Nephron (organoid): ENCODE results near the gene DTL.
A peak's percentile ranks its signal among the peaks of the same experiment; 100 is the strongest.

ENCODE experiments used
- H3K27ac Mint-ChIP-seq, 3 experiments: 2 replicates each; pipeline ENCODE4 v1.8.0; 2020; ENCODE audit warnings: mixed read lengths in 3 of 3, mild to moderate bottlenecking in 2 of 3, moderate library complexity in 1 of 3
- H3K27me3 Mint-ChIP-seq: 2 replicates; pipeline ENCODE4 v1.8.0; 2021; ENCODE audit warnings: low read depth, mild to moderate bottlenecking, moderate library complexity, mixed read lengths
- H3K36me3 Mint-ChIP-seq: 2 replicates; pipeline ENCODE4 v1.8.0; 2020; ENCODE audit warnings: low read depth, mixed read lengths
- H3K4me1 Mint-ChIP-seq: 2 replicates; pipeline ENCODE4 v1.8.0; 2020; ENCODE audit warnings: mixed read lengths
- H3K4me3 Mint-ChIP-seq, 3 experiments: 2 replicates each; pipeline ENCODE4 v1.8.0; 2020; ENCODE audit warnings: mild to moderate bottlenecking in 3 of 3, mixed read lengths in 3 of 3, moderate library complexity in 2 of 3
- H3K9me3 Mint-ChIP-seq: 2 replicates; pipeline ENCODE4 v1.8.0; 2020; ENCODE audit warnings: mixed read lengths
- CTCF ChIP-seq, 3 experiments: fragments of 200-600 bp; sonication (generic); IDR thresholded peaks; one replicate each; pipeline ENCODE4 v1.5.0; 2021; ENCODE audit warnings: antibody characterized with exemption in 3 of 3; ENCODE audit not compliant: unreplicated experiment in 3 of 3

Gene DTL

GRCh38 chr1:212119863-212120262 is 84.3 kb downstream of the DTL start:
- no peaks in the 10 kb centered on the region for H3K4me1 Mint-ChIP-seq
- no peak for TF ChIP-seq CTCF (IDR thresholded peaks at IDR 0.05; ENCODE audit: unreplicated experiment in 3 of 3)
- no peak overlapping the region for H3K4me3 Mint-ChIP-seq
- H3K9me3 Mint-ChIP-seq = no peaks in the 10 kb centered on the region
- H3K27ac Mint-ChIP-seq = no peak overlapping the region
- no peaks in the 10 kb centered on the region for H3K36me3 Mint-ChIP-seq
- no peaks in the 10 kb centered on the region for H3K27me3 Mint-ChIP-seq

DNA sequence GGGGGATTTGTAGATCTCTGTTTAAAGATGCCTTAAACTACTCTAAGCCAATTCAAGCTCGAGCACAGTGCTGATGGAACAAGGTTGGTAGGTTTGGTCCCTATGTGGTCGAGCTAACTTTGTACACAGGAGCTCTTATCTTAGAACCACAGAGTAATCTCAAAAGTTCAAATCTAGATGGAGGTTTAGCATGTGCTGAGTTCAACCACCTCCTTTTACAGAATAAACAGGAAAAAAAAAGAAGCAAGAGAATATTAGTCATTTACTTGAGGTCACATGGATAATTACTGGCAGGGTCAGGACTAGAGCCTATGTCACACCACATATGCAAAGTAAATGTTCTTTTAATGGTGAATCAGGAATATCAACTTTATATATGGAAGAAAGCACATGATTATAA is 86.2 kb downstream of the DTL start:
- Mint-ChIP-seq H3K27ac (no peak overlapping the region), H3K27me3 (no peaks in the 10 kb centered on the region), H3K9me3 (no peaks in the 10 kb centered on the region), H3K4me3 (no peak overlapping the region), H3K36me3 (no peaks in the 10 kb centered on the region), H3K4me1 (no peaks in the 10 kb centered on the region)
- no peak for TF ChIP-seq CTCF (IDR thresholded peaks at IDR 0.05; ENCODE audit: unreplicated experiment in 3 of 3)

GRCh38 chr1:212124690-212125582 is 89.4 kb downstream of the DTL start:
- no peak for TF ChIP-seq CTCF (IDR thresholded peaks at IDR 0.05; ENCODE audit: unreplicated experiment in 3 of 3)
- no peaks in the 10 kb centered on the region for H3K4me1 Mint-ChIP-seq
- H3K27ac Mint-ChIP-seq = no peak overlapping the region
- no peaks in the 10 kb centered on the region for H3K36me3 Mint-ChIP-seq
- no peaks in the 10 kb centered on the region for H3K27me3 Mint-ChIP-seq
- no peak overlapping the region for H3K4me3 Mint-ChIP-seq
- no peaks in the 10 kb centered on the region for H3K9me3 Mint-ChIP-seq

DNA sequence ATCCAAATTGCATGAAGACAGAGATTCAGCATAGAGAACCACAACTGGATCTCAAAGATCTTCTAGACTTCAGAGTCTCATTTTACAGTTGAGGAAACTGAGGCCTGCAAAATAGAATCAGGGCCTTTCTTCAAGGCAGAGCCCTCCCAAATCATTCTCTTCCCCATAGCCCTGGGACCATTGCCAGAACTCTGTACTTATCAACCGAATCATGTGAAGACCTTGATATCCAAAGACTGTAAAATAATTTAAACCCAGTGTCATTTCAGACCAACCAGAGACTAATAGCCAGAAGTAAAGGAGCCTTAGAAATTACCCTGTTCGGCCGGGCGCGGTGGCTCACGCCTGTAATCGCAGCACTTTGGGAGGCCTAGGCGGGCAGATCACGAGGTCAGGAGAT is 90.1 kb downstream of the DTL start:
- Mint-ChIP-seq H3K4me1 (no peaks in the 10 kb centered on the region), H3K27me3 (no peaks in the 10 kb centered on the region), H3K4me3 (no peak overlapping the region), H3K27ac (no peak overlapping the region), H3K9me3 (no peaks in the 10 kb centered on the region), H3K36me3 (no peaks in the 10 kb centered on the region)
- TF ChIP-seq CTCF (IDR thresholded peaks at IDR 0.05; ENCODE audit: unreplicated experiment in 3 of 3) = no peak

GRCh38 chr1:212127221-212127620 is 91.7 kb downstream of the DTL start:
- Mint-ChIP-seq H3K9me3 (no peaks in the 10 kb centered on the region), H3K4me3 (no peak overlapping the region), H3K36me3 (no peaks in the 10 kb centered on the region), H3K4me1 (no peaks in the 10 kb centered on the region), H3K27me3 (no peaks in the 10 kb centered on the region), H3K27ac (peak overlapping the region in 1 of 3 experiments; percentile 64)
- no peak for TF ChIP-seq CTCF (IDR thresholded peaks at IDR 0.05; ENCODE audit: unreplicated experiment in 3 of 3)

GRCh38 chr1:212129781-212130180 is 94.2 kb downstream of the DTL start:
- Mint-ChIP-seq H3K27ac (peak overlapping the region in 1 of 3 experiments; percentile 32), H3K9me3 (peaks cover 4% of the 10 kb centered on the region), H3K4me1 (no peaks in the 10 kb centered on the region), H3K27me3 (no peaks in the 10 kb centered on the region), H3K36me3 (peaks cover 4% of the 10 kb centered on the region), H3K4me3 (no peak overlapping the region)
- no peak for TF ChIP-seq CTCF (IDR thresholded peaks at IDR 0.05; ENCODE audit: unreplicated experiment in 3 of 3)
